NOMO-1 treated with dmso at 0.1 percent for 144 hours (cell line): ENCODE data around the gene RETSAT.
"Not testable (repeated sequence)": the region's sequence is repeated elsewhere in the genome, so short reads cannot be mapped to it uniquely, and the experiment has no call there.

Experiments
- DNase-seq: peaks from one replicate; lab custom pipeline; 2025; ENCODE audit not compliant: unreplicated experiment; lab: John Stamatoyannopoulos, UW

The RETSAT gene

DNA sequence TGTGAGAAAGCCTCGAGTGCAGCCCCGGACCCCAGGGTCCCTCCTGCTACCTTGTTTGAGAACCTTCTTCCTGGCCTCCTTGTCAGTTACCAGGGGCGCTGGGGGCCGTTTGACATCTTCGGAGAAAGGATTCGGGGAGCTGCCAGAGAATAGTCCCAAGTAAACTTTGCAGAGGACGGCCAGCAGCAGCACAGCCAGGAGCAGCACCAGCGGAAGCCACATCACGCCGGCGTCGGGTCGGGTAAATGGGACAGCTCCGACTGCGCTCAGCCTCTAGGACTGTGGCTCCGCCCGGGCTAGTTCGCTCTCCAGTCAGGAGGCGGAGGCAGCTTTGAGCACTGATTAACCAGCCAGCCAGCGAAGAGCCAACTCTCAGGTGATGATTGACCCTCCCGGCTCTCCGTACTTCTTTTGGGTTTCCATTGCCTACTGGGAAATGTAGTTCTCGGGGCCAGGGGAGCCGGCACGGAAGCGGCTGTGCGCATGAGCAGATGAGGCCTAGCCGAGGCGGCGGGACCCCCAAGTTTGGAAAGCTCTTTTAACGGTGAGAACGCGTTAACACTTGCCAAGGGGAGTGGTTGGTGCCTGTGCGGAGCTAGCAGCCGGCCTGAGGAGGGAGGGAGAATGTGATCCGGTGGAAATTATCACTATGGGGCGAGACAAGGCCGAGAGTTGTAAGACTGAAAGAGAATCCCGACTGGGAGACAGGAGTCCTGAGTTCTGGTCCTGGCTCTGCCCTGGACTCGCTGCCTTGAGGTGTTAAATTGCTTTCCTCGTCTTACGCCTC, at the start of gene RETSAT, which contains the start of gene ELMOD3:
Gene RETSAT (minus strand): TSS at position 243 of the 787 bp plus-strand sequence. CDS start 21 bp downstream, at position 222.
Gene ELMOD3 (plus strand): TSS at position 484 of the 787 bp plus-strand sequence. CDS start 2,430 bp downstream, outside the sequence.
- DNase-seq = peak; percentile 98

DNA sequence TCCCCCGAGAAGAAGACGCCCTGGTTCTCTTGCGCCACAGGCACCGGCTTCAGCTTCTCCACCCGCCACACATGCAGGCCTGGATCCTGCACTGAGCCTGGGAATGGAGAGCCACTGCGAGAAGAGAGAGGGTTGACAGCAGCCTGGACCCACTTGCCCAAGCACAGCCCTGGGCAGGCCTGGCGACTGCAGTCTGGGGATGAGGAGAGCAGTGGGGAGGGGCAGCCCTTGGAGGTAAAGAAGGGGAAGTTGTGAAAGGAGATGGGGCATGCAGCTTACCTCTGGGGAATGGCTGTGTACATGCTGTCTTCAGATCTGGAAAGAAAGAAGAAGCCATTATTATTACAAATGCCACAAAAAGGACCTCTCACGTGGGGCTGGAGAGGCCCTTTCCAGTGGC, 47.5 kb upstream of the RETSAT start:
- DNase-seq = peak; percentile 75

- no peak for DNase-seq
These were observed 47.1 kb upstream of the RETSAT start for GRCh38 chr2:85401464-85401805.

- DNase-seq = no peak
These were observed 46.5 kb upstream of the RETSAT start for GRCh38 chr2:85400541-85401463.

GRCh38 chr2:85400023-85400422, 45.7 kb upstream of the RETSAT start:
- DNase-seq = no peak

DNA sequence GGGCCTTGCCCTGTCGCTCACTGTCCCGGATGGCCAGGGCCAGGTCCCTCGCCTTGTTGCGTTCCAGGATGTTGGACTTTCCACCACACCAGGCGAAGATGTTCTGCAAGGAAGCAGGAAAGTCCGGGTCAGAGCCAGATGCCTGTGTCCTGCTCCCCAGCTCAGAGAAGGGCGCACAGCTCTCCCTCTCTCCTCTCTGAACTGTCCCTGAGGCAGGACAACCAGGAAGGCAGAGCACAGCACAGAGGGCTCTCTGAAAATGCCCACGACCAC, 44.8 kb upstream of the RETSAT start:
- DNase-seq = no peak

DNA sequence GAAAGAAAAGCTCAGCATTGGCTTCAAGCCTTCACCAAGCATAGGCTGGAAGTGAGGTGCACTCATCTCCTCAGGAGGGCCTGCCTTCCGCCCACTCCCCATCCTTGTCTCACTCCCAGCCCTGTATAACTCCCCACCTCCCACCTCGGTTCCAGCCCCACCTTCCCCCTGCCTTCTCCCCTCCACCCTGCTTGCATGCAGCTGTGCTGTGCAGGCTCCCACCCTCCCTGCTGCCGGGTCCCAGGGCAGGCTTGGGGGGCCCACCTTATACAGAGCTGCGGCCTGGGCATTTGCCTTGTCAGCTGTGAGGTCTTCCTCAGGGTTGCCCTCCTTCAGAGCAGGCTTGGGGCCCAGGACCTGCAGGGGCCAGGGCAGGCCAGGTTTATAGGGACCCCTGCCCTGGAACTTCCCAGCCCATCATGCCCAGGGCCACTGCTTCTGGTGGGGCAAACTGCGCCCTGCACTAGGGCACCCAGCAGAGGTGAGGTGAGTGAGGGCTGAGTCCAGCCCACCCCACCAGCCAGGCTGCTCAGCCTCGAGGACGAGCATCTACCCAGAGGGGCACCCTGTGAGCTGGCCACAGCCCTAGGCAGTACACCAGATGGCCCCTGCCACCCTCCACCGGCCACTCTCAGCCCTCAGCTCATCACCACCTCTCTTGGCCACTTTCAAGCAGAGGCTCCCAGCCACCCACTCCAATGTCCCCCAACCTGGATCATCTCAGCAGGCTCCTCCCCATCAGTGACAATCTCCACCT, 44.3 kb upstream of the RETSAT start:
- no peak for DNase-seq

DNA sequence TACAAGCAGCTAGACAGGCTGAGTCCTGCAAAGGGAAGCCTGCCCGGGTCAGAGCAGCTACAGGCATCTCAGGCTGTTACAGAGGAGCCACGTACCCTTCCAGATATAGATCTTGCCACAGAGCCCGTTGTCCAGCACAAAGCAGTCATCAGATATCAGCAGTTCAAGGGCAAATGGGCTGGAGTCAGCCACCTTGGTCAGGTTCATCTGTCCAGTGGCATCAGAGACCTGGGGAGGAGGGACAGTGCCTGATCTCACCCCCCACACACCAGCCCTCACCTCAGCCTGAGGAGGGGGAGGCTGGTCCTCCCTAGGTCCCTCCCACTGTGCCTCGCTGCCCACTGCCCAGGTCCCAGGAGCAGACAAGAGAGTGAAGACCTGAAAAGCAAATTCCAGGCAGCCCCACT, 43.6 kb upstream of the RETSAT start:
- no peak for DNase-seq

DNA sequence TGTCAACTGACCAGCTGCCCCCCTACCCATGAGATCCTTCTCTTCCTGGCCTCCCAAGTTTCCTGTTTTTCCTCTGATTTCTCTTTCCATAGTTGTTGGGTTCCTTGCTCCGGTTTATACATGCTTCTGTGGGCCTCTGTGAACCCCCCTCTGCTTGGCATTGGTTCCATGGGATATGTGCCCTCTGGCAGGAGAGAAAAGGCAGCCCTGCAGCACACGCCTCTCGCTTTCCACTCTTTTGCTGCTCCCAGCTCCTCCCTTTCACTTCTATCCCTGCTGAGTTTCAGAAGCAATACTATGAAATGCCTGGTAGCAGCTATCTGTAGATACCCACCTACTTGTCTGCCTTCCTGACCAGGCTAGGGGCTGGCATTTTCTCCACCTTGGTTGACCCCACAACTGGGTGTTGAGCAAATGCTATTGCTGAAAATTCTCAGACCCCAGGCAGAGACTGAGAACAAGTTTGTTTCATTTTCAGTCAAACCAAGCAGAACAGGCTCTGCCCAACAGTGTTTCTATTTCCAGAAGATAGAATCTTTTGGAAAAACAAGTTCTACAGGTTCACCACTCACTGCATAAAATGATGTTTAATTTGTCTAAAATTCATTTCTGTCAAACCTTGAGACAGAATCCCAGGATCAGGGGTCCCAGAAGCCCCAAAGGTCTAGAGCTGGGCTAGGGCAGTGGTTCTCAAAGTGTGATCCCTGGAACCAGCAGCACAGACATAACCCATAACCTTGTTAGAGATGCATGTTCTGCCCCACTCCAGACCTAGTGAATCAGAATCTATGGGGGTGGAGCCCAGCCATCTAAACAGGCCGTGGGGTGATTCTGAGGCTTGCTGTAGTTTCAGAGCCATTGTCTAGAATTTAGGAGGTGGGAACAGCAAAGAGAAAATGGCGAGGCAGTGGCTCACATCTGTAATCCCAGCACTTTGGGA, 42.5 kb upstream of the RETSAT start:
- DNase-seq = no peak

DNA sequence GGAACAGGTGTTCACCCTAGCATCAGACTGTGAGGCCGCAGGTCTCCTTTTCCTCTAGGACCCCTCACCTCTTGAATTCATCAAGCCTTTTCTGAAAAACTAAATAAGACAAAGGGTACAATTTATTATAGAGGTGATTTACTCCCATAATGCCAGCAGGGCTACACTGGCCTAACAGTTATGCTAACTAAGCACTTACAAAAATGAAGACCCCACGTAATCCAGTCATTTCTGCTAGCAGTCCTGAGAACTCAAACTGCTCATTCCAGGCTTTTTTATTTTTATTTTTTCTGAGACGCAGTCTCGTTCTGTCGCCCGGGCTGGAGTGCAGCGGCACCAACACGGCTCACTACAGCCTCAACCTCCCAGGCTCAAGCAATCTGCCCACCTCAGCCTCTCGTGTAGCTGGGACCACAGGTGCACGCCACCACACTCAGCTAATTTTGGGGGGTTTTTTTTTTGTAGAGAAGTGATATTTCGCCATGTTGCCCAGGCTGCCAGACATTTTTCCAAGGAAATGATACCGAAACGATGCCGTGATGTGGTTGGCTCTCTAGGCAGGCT, 41.7 kb upstream of the RETSAT start:
- no peak for DNase-seq

DNA sequence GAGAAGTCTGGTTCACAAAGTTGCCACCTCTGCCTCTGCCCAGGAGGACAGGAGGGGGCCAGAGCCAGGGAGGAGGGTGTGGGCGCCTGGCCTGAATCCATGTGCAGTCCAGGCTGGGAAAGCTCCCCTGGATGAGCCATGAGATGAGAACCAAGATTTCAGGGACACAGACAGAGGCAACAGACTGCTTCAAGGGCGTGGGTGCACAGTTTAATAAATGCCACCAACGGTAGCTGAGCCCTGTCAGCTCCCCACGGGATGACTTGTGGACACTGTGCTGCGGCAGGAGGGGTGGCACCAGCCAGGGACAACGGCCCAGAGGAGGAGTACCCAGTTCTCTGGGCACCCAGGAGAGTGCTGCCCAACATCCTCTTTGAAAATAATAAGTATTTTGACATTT, 40.6 kb upstream of the RETSAT start:
- DNase-seq = no peak

- DNase-seq = no peak
These were observed 39.9 kb upstream of the RETSAT start for GRCh38 chr2:85394261-85394681.

- DNase-seq = no peak
These were observed 39.5 kb upstream of the RETSAT start for GRCh38 chr2:85393836-85394235.

- DNase-seq = peak; percentile 7
These were observed 36.8 kb upstream of the RETSAT start for GRCh38 chr2:85390941-85391669.

GRCh38 chr2:85388878-85389538, 34.7 kb upstream of the RETSAT start:
- no peak for DNase-seq

- no peak for DNase-seq
These were observed 33.4 kb upstream of the RETSAT start for GRCh38 chr2:85387754-85388153.

DNA sequence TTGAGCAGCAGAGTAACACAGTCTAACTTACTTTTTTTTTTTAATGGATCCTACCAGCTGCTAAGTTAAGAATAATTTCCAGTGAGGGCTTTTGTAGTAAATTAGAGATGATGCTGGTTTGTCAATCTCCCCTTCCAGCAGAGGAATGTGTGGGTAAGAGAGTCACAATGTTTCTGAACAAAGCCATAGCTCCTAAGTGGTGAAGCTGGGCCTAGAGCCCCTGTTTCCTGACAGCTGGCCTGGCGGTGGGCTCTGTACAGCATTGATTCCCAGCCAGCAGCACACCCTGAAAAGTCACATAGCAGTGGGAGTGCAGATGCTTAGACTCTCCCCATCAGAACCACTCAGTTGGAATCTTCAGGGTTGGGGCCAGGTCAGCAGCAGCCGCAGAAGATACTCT, 31.4 kb upstream of the RETSAT start:
- no peak for DNase-seq

DNA sequence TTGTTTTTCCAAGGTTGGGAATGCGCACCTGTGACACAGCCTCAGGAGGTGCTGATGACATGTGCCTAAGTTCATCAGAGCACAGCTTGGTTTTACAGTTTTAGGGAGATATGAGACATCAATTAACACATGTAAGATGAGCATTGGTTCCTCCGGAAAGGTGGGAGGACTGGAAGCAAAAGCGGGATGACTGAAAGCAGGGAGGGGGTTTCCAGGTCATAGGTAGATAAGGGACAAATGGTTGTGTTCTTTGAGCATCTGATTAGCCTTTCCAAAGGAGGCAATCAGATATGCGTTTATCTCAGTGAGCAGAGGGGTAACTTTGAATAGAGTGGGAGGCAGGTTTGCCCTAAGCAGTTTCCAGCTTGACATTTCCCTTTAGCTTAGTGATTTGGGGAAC, 29.5 kb upstream of the RETSAT start:
- DNase-seq = no peak

DNA sequence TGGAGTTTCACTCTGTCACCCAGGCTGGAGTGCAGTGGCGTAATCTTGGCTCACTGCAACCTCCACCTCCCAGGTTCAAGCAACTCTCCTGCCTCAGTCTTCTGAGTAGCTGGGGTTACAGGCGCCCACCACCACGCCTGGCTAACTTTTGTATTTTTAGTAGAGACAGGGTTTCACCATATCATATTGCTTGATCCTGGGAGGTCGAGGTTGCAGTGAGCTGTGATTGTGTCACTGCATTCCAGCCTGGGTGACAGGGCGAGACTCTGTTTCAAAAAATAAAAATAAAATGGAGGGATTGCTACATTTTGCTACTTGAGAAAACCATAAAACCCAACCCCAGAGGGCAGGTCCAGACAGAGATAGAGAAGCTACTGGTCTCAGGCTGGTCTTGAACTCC, 28.8 kb upstream of the RETSAT start:
- not testable (repeated sequence) for DNase-seq
